Left lung (tissue), 10 donors: ENCODE measurements around the gene ZC3H12D. TPM values are rescaled to one million over a fixed set of nuclear protein-coding genes. Genes with fewer than 3 reads are reported as not detected.

Experiments used
- ATAC-seq: fragments of 200-7000 bp; cut with Tn5 transposase; one replicate; pipeline ENCODE4 v1.9.1; 2020; ENCODE audit warnings: moderate library complexity
- DNase-seq, 4 donors: peaks; one replicate each; pipeline ENCODE4 v3.0.0-alpha.2; 2013 to 2020
- H3K27ac ChIP-seq, 2 donors: fragments of 200-600 bp; sonication (generic) in 1 of 2; one replicate each; pipeline versions ENCODE4 v1.5.0 to v1.8.0; 2020 to 2021
- H3K27me3 ChIP-seq, 2 donors: fragments of 200-600 bp; sonication (generic) in 1 of 2; one replicate each; pipeline versions ENCODE4 v1.5.0 to v1.8.0; 2020 to 2021
- H3K36me3 ChIP-seq, 2 donors: fragments of 200-600 bp; sonication (generic) in 1 of 2; one replicate each; pipeline versions ENCODE4 v1.5.0 to v1.8.0; 2020 to 2021
- H3K4me1 ChIP-seq, 2 donors: fragments of 200-600 bp; one replicate each; pipeline ENCODE4 v1.8.0; 2021
- H3K4me3 ChIP-seq, 2 donors: fragments of 200-600 bp; sonication (generic) in 1 of 2; one replicate each; pipeline versions ENCODE4 v1.5.0 to v1.8.0; 2020 to 2021; ENCODE audit warnings: mild to moderate bottlenecking in 1 of 2
- H3K9me3 ChIP-seq, 2 donors: fragments of 200-600 bp; sonication (generic) in 1 of 2; one replicate each; pipeline versions ENCODE4 v1.5.0 to v1.8.0; 2020 to 2021
- intact Hi-C, 2 donors: fragments of 100-400 bp; cut with DNase I; formaldehyde crosslinking; loops; one replicate each; pipeline versions ENCODE4 v1.11.2 to v1.14.2; 2022
- polyA plus RNA-seq, 6 donors: library from polyadenylated mRNA; unstranded; fragments of 120-200 nt; gene quantifications; one replicate each; pipeline ENCODE4 v1.2.1, GENCODE V29; 2013; ENCODE audit not compliant: insufficient read length in 6 of 6
- total RNA-seq, 2 donors: library from RNA; stranded (reverse); fragmentation: NEBNext Ultra II Directional; extraction: Animal tissue kit (Norgen Biotek cat#: 25700); gene quantifications; one replicate each; pipeline ENCODE4 v1.2.1, GENCODE V29; 2021
- TF ChIP-seq, protein P1 (sequence below), 2 donors: fragments of 200-600 bp; sonication (generic) in 1 of 2; IDR thresholded peaks; one replicate each; pipeline versions ENCODE4 v1.5.0 to v1.8.0; 2021; ENCODE audit warnings: antibody characterized with exemption in 2 of 2
- donor health status: DM: no; HTN: yes; CAD: no.
- donor health status: DM: no; HTN: no; CAD: no.

The ZC3H12D gene
- total and polyA plus RNA-seq, 8 donors, result 0.45 to 4.1 (median 0.85) TPM

DNA sequence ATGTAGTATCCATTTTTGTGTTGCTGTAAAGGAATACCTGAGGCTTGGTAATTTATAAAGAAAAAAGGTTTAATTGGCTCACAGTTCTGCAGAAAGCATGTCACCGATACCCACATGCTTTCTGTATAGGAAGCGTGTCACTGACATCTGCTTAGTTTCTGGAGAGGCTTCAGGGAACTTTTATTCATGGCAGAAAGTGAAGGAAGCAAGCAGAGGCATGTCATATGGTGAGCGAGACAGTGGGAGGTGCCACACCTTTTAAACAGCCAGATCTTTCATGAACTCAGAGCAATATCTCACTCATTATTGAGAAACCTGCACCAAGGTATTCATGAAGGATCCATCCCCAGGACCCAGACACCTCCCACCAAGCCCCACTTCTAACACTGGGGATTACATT is 81.3 kb downstream of the ZC3H12D start:
- H3K36me3 ChIP-seq, result peaks cover 0 to 44% of the 10 kb centered on the region in 2 donors
- TF ChIP-seq, protein P1, sequence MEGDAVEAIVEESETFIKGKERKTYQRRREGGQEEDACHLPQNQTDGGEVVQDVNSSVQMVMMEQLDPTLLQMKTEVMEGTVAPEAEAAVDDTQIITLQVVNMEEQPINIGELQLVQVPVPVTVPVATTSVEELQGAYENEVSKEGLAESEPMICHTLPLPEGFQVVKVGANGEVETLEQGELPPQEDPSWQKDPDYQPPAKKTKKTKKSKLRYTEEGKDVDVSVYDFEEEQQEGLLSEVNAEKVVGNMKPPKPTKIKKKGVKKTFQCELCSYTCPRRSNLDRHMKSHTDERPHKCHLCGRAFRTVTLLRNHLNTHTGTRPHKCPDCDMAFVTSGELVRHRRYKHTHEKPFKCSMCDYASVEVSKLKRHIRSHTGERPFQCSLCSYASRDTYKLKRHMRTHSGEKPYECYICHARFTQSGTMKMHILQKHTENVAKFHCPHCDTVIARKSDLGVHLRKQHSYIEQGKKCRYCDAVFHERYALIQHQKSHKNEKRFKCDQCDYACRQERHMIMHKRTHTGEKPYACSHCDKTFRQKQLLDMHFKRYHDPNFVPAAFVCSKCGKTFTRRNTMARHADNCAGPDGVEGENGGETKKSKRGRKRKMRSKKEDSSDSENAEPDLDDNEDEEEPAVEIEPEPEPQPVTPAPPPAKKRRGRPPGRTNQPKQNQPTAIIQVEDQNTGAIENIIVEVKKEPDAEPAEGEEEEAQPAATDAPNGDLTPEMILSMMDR (IDR thresholded peaks at IDR 0.05), result no peak
- H3K4me3 ChIP-seq, result no peak overlapping the region
- ATAC-seq, result no peak
- DNase-seq, result no peak
- no peak overlapping the region for H3K27ac ChIP-seq
- H3K4me1 ChIP-seq, result peaks cover 0 to 12% of the 10 kb centered on the region in 2 donors
- H3K9me3 ChIP-seq, result no peaks in the 10 kb centered on the region
- intact Hi-C loops, result no loop called here
- H3K27me3 ChIP-seq, result no peaks in the 10 kb centered on the region

DNA sequence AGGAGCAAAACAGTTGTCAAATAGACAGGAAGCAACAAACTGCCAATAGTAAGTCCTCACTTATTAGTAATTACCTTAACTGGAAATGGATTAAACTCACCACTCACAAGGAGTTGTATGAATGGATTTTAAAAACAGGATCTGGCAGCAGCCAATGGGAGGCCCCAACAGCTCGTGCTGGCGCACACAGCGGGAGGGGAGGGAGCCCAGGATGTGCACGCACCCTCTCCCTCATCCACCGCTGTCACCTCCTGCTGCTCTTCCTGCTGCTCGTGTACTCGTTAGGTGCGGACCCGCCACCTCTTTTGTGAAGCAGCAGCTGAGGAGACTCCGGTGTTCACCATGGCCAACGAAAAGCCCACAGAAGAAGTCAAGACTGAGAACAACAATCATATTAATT is 84.8 kb downstream of the ZC3H12D start, which contains the start of gene SUMO4:
TSS of gene SUMO4 (plus strand) at position 213 of the 400 bp plus-strand sequence. CDS start at position 343, 130 bp downstream.
- TF ChIP-seq, protein P1 (IDR thresholded peaks at IDR 0.05), result no peak
- ATAC-seq (no peak), DNase-seq (peak in 1 of 4 donors; percentile 47)
- H3K27me3 ChIP-seq, result no peaks in the 10 kb centered on the region
- peaks cover 0 to 59% of the 10 kb centered on the region in 2 donors for H3K36me3 ChIP-seq
- intact Hi-C loops, result no loop called here
- no peaks in the 10 kb centered on the region for H3K4me1 ChIP-seq
- H3K9me3 ChIP-seq, result no peaks in the 10 kb centered on the region
- no peak within 1 kb of the TSS for H3K4me3 ChIP-seq
- H3K27ac ChIP-seq, result no peak within 1 kb of the TSS

DNA sequence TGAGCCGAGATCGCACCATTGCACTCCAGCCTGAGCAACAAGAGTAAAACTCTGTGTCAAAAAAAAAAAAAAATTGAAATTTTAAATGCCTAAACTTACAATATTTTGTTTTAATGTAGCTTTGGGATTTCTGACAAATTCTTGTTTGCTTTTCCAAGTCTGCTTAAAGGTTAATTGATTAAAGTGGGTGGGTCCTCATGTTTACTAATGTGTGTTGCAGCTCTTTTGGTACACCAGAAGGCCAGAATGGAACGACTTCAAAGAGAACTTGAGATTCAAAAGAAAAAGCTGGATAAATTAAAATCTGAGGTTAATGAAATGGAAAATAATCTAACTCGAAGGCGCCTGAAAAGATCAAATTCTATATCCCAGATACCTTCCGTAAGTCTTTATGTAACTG is 87.4 kb downstream of the ZC3H12D start:
- TF ChIP-seq, protein P1 (IDR thresholded peaks at IDR 0.05), result no peak
- no peak for ATAC-seq

More for the DNA sequence above, 87.4 kb downstream of the ZC3H12D start:
- no peaks in the 10 kb centered on the region for H3K27me3 ChIP-seq
- no peak overlapping the region for H3K27ac ChIP-seq
- no peak for DNase-seq
- intact Hi-C loops, result no loop called here
- H3K4me3 ChIP-seq, result no peak overlapping the region
- no peaks in the 10 kb centered on the region for H3K4me1 ChIP-seq
- no peaks in the 10 kb centered on the region for H3K9me3 ChIP-seq
- H3K36me3 ChIP-seq, result peaks cover 0 to 43% of the 10 kb centered on the region in 2 donors

Other genes starting within 250 kb of the ZC3H12D start
- 10 to 100 TPM; 49.3 to 51.2 TPM for gene TAB2, start 167.3 kb downstream of the ZC3H12D start, total RNA-seq
- gene TAB2, start 167.3 kb downstream of the ZC3H12D start, polyA plus RNA-seq, result 100 to 1,000 TPM in 1 of 6 donors, 10 to 100 TPM in 5; 82.3 to 103 (median 88.9) TPM
- gene SUMO4, start 84.8 kb downstream of the ZC3H12D start, total RNA-seq, result 1 to 10 TPM; 2.1 to 2.7 TPM
- 1 to 10 TPM; 1.0 to 2.2 (median 1.7) TPM for gene SUMO4, start 84.8 kb downstream of the ZC3H12D start, polyA plus RNA-seq
- gene PPIL4, start 61.0 kb upstream of the ZC3H12D start, total RNA-seq, result 10 to 100 TPM; 22.4 to 25.7 TPM
- 10 to 100 TPM; 59.1 to 77.0 (median 64.2) TPM for gene PPIL4, start 61.0 kb upstream of the ZC3H12D start, polyA plus RNA-seq
- gene GINM1, start 81.4 kb upstream of the ZC3H12D start, total RNA-seq, result 10 to 100 TPM; 43.6 to 46.4 TPM
- 10 to 100 TPM; 51.0 to 59.3 (median 56.6) TPM for gene GINM1, start 81.4 kb upstream of the ZC3H12D start, polyA plus RNA-seq
- gene KATNA1, start 163.7 kb upstream of the ZC3H12D start, total RNA-seq, result 10 to 100 TPM; 11.6 to 13.7 TPM
- gene KATNA1, start 163.7 kb upstream of the ZC3H12D start, polyA plus RNA-seq, result 10 to 100 TPM; 30.0 to 35.3 (median 33.0) TPM
- 10 to 100 TPM; 25.6 to 29.2 TPM for gene LATS1, start 233.1 kb upstream of the ZC3H12D start, total RNA-seq
- 10 to 100 TPM; 32.2 to 34.1 (median 33.1) TPM for gene LATS1, start 233.1 kb upstream of the ZC3H12D start, polyA plus RNA-seq